Heart left ventricle (tissue), 16 donors: ENCODE measurements around the gene ASPG. TPM values are rescaled to one million over a fixed set of nuclear protein-coding genes. Genes with fewer than 3 reads are reported as not detected.

ENCODE experiments used
- ATAC-seq, 4 donors: fragments of 200-7000 bp; cut with Tn5 transposase; one replicate each; pipeline ENCODE4 v1.9.1; 2020 to 2022; ENCODE audit warnings: moderate library complexity in 4 of 4, mild to moderate bottlenecking in 3 of 4, moderate number of reproducible peaks in 1 of 4
- DNase-seq, 5 donors: peaks; one replicate each; pipeline ENCODE4 v3.0.0-alpha.2; 2020
- H3K27ac ChIP-seq, 12 donors: fragments of 200-600 bp; sonication (generic) in 4 of 12; one replicate each; pipeline versions ENCODE4 v1.5.0 to v1.8.0; 2016 to 2022; ENCODE audit warnings: mild to moderate bottlenecking in 2 of 12
- H3K27me3 ChIP-seq, 9 donors: fragments of 200-600 bp; sonication (generic) in 2 of 9; one replicate each; pipeline versions ENCODE4 v1.5.1 to v1.8.0; 2016 to 2022; ENCODE audit warnings: mild to moderate bottlenecking in 3 of 9
- H3K36me3 ChIP-seq, 9 donors: fragments of 200-600 bp; sonication (generic) in 2 of 9; one replicate each; pipeline versions ENCODE4 v1.5.0 to v1.8.0; 2018 to 2022; ENCODE audit warnings: mild to moderate bottlenecking in 2 of 9
- H3K4me1 ChIP-seq, 12 donors: fragments of 200-600 bp; sonication (generic) in 4 of 12; one replicate each; pipeline versions ENCODE4 v1.5.0 to v1.8.0; 2016 to 2022; ENCODE audit warnings: mild to moderate bottlenecking in 3 of 12
- H3K4me3 ChIP-seq, 12 donors: fragments of 200-600 bp; sonication (generic) in 4 of 12; one replicate each; pipeline versions ENCODE4 v1.5.0 to v1.8.0; 2017 to 2022; ENCODE audit warnings: mild to moderate bottlenecking in 9 of 12, moderate library complexity in 4 of 12
- H3K9me3 ChIP-seq, 12 donors: fragments of 200-600 bp; sonication (generic) in 4 of 12; one replicate each; pipeline versions ENCODE4 v1.5.0 to v1.8.0; 2016 to 2022; ENCODE audit warnings: mild to moderate bottlenecking in 1 of 12
- CTCF ChIP-seq, 12 donors: fragments of 200-600 bp; sonication (generic) in 4 of 12; IDR thresholded peaks; one replicate each; pipeline versions ENCODE4 v1.5.0 to v1.8.0; 2018 to 2022; ENCODE audit warnings: antibody characterized with exemption in 12 of 12, mild to moderate bottlenecking in 5 of 12
- POLR2A ChIP-seq, 2 donors: fragments of 450-650 bp; IDR thresholded peaks; one replicate each; pipeline ENCODE4 v1.6.1; 2017; ENCODE audit warnings: antibody characterized with exemption in 2 of 2, mild to moderate bottlenecking in 2 of 2, moderate library complexity in 2 of 2
- WGBS, 4 donors: extraction: QIAGEN DNeasy Blood & Tissue Kit in 2 of 4; methylation state at CpG; one replicate each; pipeline versions ENCODE4 v1.1.5 to v1.1.7; 2013 to 2018; 5-methylcytosine and 5-hydroxymethylcytosine counted together
- intact Hi-C, 10 donors: fragments of 100-400 bp; cut with DNase I; formaldehyde crosslinking; loops; one replicate each; pipeline versions ENCODE4 v1.11.1 to v1.14.2; 2022
- polyA plus RNA-seq, 2 donors: library from polyadenylated mRNA; stranded (reverse); fragments of 200-250 nt; gene quantifications; one replicate each; pipeline ENCODE4 v1.2.3, GENCODE V29; 2013
- total RNA-seq, 9 donors: library from RNA; depleted of rRNA in 2 of 9; stranded (reverse); fragments of >200 nt in 2 of 9; fragmentation: NEBNext Ultra II Directional in 3 of 9; extraction: Animal tissue kit (Norgen Biotek cat#: 25700) in 3 of 9; gene quantifications; one replicate each; pipeline versions ENCODE4 v1.1.0 to v1.2.4, GENCODE V29; 2016 to 2023
- donor health status: ischemic (EF 13 %, LVEDD 7.1; RV severe dilation, severe dysfunction).
- donor health status: healthy with polysubstance abuse.
- donor health status: DM: no; HTN: yes; CAD: no.
- donor health status: DM: no; HTN: no; CAD: no.
- donor health status: ischemic (EF 25% LVEDD 6.9; RV normal size, moderate dysfunction).
- donor health status: ischemic (EF 25% LVEDD 5.7; RV mildly dilated, moderate dysfunction).
- donor health status: healthy.
- donor health status: DM: yes; HTN: yes; CAD: no.
- donor health status: ischemic (EF 35%, LVEDD 5.7; RV mildly dilated, moderate dysfunction).
- donor health status: nonischemic (EF 11% LVEDD 7.7; RV severe dilation, severe dysfunction).
- donor health status: DM: yes; HTN: yes; CAD: no.
- donor health status: PGD.
- donor health status: ischemic (EF 29% LVEDD 5.4; RV normal size, mild dysfunction).
- donor health status: nonischemic (EF 23%, LVEDD 6.1; RV moderate dilation, normal function).

Gene ASPG
- total and polyA plus RNA-seq, 11 donors: 3.2 to 54.6 (median 16.3) TPM

- WGBS, 4 donors: 80 to 88% (median 85%) methylated on average over 17 to 19 of the region's 19 CpGs
- TF ChIP-seq CTCF (IDR thresholded peaks at IDR 0.05): no peak
- TF ChIP-seq POLR2A (IDR thresholded peaks at IDR 0.05): no peak
- Histone ChIP-seq H3K27ac (no peak overlapping the region), H3K36me3 (no peaks in the 10 kb centered on the region), H3K4me1 (no peaks in the 10 kb centered on the region), H3K4me3 (no peak overlapping the region), H3K9me3 (no peaks in the 10 kb centered on the region), H3K27me3 (peaks cover 0 to 13% (median 0%) of the 10 kb centered on the region in 9 donors)
- intact Hi-C loops: no loop called here
- DNase-seq: peak in 2 of 5 donors; percentile 25 to 43
- no peak for ATAC-seq
Observed at GRCh38 chr14:104107101-104107581, 21.6 kb downstream of the ASPG start.

GRCh38 chr14:104107611-104108569 is 22.4 kb downstream of the ASPG start:
- H3K27ac ChIP-seq: no peak overlapping the region
- peak in 3 of 5 donors; percentile 10 to 51 (median 22) for DNase-seq
- no peak for TF ChIP-seq CTCF (IDR thresholded peaks at IDR 0.05)
- TF ChIP-seq POLR2A (IDR thresholded peaks at IDR 0.05): no peak
- no peaks in the 10 kb centered on the region for H3K9me3 ChIP-seq
- intact Hi-C loops: no loop called here
- no peaks in the 10 kb centered on the region for H3K4me1 ChIP-seq
- peaks cover 0 to 13% (median 0%) of the 10 kb centered on the region in 9 donors for H3K27me3 ChIP-seq
- no peak for ATAC-seq
- 76 to 81% (median 78%) methylated on average over 28 to 32 of the region's 32 CpGs for WGBS, 4 donors
- H3K36me3 ChIP-seq: no peaks in the 10 kb centered on the region
- no peak overlapping the region for H3K4me3 ChIP-seq

- Histone ChIP-seq H3K4me1 (no peaks in the 10 kb centered on the region), H3K4me3 (no peak overlapping the region), H3K36me3 (no peaks in the 10 kb centered on the region), H3K9me3 (no peaks in the 10 kb centered on the region), H3K27ac (no peak overlapping the region), H3K27me3 (peaks cover 0 to 19% (median 0%) of the 10 kb centered on the region in 9 donors)
- intact Hi-C loops: no loop called here
- TF ChIP-seq POLR2A (IDR thresholded peaks at IDR 0.05) (no peak), CTCF (IDR thresholded peaks at IDR 0.05) (no peak)
- peak in 3 of 5 donors; percentile 14 to 49 (median 24) for DNase-seq
- 63 to 70% (median 65%) methylated on average over 14 to 26 of the region's 26 CpGs for WGBS, 4 donors
- no peak for ATAC-seq
Observed at GRCh38 chr14:104108570-104109541, 23.4 kb downstream of the ASPG start.
